BLaER1 treated with 17β-estradiol and CSF1 and Interleukin-3, amounts not matched to agents 10 nM and 100 nM (cell line): ENCODE data around the gene CYP2W1.

ENCODE experiments used
- H3K27ac ChIP-seq, 11 experiments: shearing (Covaris generic); formaldehyde crosslinking; 2 replicates each; pipeline ENCODE4 v1.8.1; 2022
- H3K27me3 ChIP-seq, 11 experiments: shearing (Covaris generic); formaldehyde crosslinking; 2 replicates each; pipeline ENCODE4 v1.8.1; 2022
- H3K36me3 ChIP-seq, 11 experiments: shearing (Covaris generic); formaldehyde crosslinking; 2 replicates each; pipeline ENCODE4 v1.8.1; 2022
- H3K4me1 ChIP-seq, 10 experiments: shearing (Covaris generic); formaldehyde crosslinking; 2 replicates each; pipeline ENCODE4 v1.8.1; 2022
- H3K4me2 ChIP-seq, 11 experiments: shearing (Covaris generic); formaldehyde crosslinking; 2 replicates each; pipeline ENCODE4 v1.8.1; 2022
- H3K4me3 ChIP-seq, 10 experiments: shearing (Covaris generic); formaldehyde crosslinking; 2 replicates each; pipeline ENCODE4 v1.8.1; 2022
- H3K9ac ChIP-seq, 11 experiments: shearing (Covaris generic); formaldehyde crosslinking; 2 replicates each; pipeline ENCODE4 v1.8.1; 2022
- H3K9me3 ChIP-seq, 11 experiments: shearing (Covaris generic); formaldehyde crosslinking; replicated peaks in 1 of 11; 2 replicates each; pipeline ENCODE4 v1.8.1; 2022
- H4K20me1 ChIP-seq, 11 experiments: shearing (Covaris generic); formaldehyde crosslinking; 2 replicates each; pipeline ENCODE4 v1.8.1; 2022
- Cebpa-rat ChIP-seq, 11 experiments: shearing (Covaris generic); IDR thresholded peaks; 2 replicates each; pipeline ENCODE4 v1.8.1; 2022

CYP2W1 gene

GRCh38 chr7:1012004-1012715 lies 29.2 kb downstream of the CYP2W1 start:
- TF ChIP-seq Cebpa-rat (IDR thresholded peaks at IDR 0.05): no peak
- Histone ChIP-seq H3K4me3 (peak overlapping the region in 5 of 10 experiments; percentile 4 to 46 (median 34); a peak in 7 of 20 replicates), H3K4me1 (peaks cover 29 to 88% (median 78%) of the 10 kb centered on the region in 10 experiments), H4K20me1 (peaks cover 43 to 89% (median 59%) of the 10 kb centered on the region in 11 experiments; a peak in 21 of 22 replicates), H3K36me3 (peaks cover 0 to 26% (median 10%) of the 10 kb centered on the region in 11 experiments; a peak in 12 of 22 replicates), H3K27me3 (peaks cover 0 to 24% (median 0%) of the 10 kb centered on the region in 11 experiments; a peak in 5 of 22 replicates), H3K9me3 (no peaks in the 10 kb centered on the region), H3K9ac (peak overlapping the region in 10 of 11 experiments; percentile 17 to 74 (median 56); a peak in 18 of 22 replicates), H3K27ac (peak overlapping the region in 8 of 11 experiments; percentile 38 to 82 (median 64); a peak in 16 of 22 replicates), H3K4me2 (peak overlapping the region; percentile 73 to 100 (median 94))

- H3K27me3 ChIP-seq: peaks cover 0 to 24% (median 0%) of the 10 kb centered on the region in 11 experiments; a peak in 5 of 22 replicates
- peak overlapping the region in 7 of 11 experiments; percentile 17 to 74 (median 62); a peak in 11 of 22 replicates for H3K9ac ChIP-seq
- peak overlapping the region in 6 of 11 experiments; percentile 50 to 82 (median 78); a peak in 11 of 22 replicates for H3K27ac ChIP-seq
- H3K9me3 ChIP-seq: no peaks in the 10 kb centered on the region
- H3K36me3 ChIP-seq: peaks cover 0 to 25% (median 9%) of the 10 kb centered on the region in 11 experiments; a peak in 11 of 22 replicates
- TF ChIP-seq Cebpa-rat (IDR thresholded peaks at IDR 0.05): no peak
- H3K4me1 ChIP-seq: peaks cover 29 to 87% (median 74%) of the 10 kb centered on the region in 10 experiments
- peaks cover 43 to 89% (median 58%) of the 10 kb centered on the region in 11 experiments; a peak in 21 of 22 replicates for H4K20me1 ChIP-seq
- peak overlapping the region; percentile 73 to 100 (median 94) for H3K4me2 ChIP-seq
- peak overlapping the region in 1 of 10 experiments; percentile 34; a peak in 1 of 20 replicates for H3K4me3 ChIP-seq
Observed at GRCh38 chr7:1012716-1013095, 29.7 kb downstream of the CYP2W1 start.

- Histone ChIP-seq H3K36me3 (peaks cover 0 to 25% (median 8%) of the 10 kb centered on the region in 11 experiments; a peak in 10 of 22 replicates), H3K9me3 (no peaks in the 10 kb centered on the region), H3K27me3 (peaks cover 0 to 24% (median 0%) of the 10 kb centered on the region in 11 experiments; a peak in 5 of 22 replicates), H3K4me2 (peak overlapping the region in 8 of 11 experiments; percentile 92 to 100 (median 96); a peak in 16 of 22 replicates), H3K9ac (peak overlapping the region in 4 of 11 experiments; percentile 20 to 74 (median 66); a peak in 5 of 22 replicates), H3K27ac (peak overlapping the region in 3 of 11 experiments; percentile 78 to 82 (median 81); a peak in 5 of 22 replicates), H3K4me1 (peaks cover 29 to 85% (median 70%) of the 10 kb centered on the region in 10 experiments), H3K4me3 (no peak overlapping the region), H4K20me1 (peaks cover 43 to 89% (median 58%) of the 10 kb centered on the region in 11 experiments; a peak in 21 of 22 replicates)
- TF ChIP-seq Cebpa-rat (IDR thresholded peaks at IDR 0.05): no peak
Observed at GRCh38 chr7:1013581-1013980, 30.6 kb downstream of the CYP2W1 start.

- H3K36me3 ChIP-seq: peaks cover 0 to 23% (median 8%) of the 10 kb centered on the region in 11 experiments; a peak in 13 of 22 replicates
- H3K27ac ChIP-seq: 0 out of 22 replicates have a peak overlapping the region, but pooled peaks of 1 of the 11 experiments have one; percentile 82
- peaks cover 0 to 24% (median 0%) of the 10 kb centered on the region in 11 experiments; a peak in 5 of 22 replicates for H3K27me3 ChIP-seq
- TF ChIP-seq Cebpa-rat (IDR thresholded peaks at IDR 0.05): no peak
- peaks cover 29 to 82% (median 67%) of the 10 kb centered on the region in 10 experiments for H3K4me1 ChIP-seq
- peak overlapping the region in 9 of 11 experiments; percentile 5 to 100 (median 95); a peak in 15 of 22 replicates for H3K4me2 ChIP-seq
- H4K20me1 ChIP-seq: peaks cover 43 to 88% (median 57%) of the 10 kb centered on the region in 11 experiments; a peak in 21 of 22 replicates
- H3K9me3 ChIP-seq: 0 out of 22 replicates have a peak, but pooled peaks cover 0 to 1% (median 0%) of the 10 kb centered on the region in 11 experiments
- no peak overlapping the region for H3K4me3 ChIP-seq
- H3K9ac ChIP-seq: peak overlapping the region in 2 of 11 experiments; percentile 20 to 25; a peak in 3 of 22 replicates
Observed at GRCh38 chr7:1014681-1015080, 31.7 kb downstream of the CYP2W1 start.

- Histone ChIP-seq H3K36me3 (peaks cover under 1 to 27% (median 16%) of the 10 kb centered on the region in 11 experiments; a peak in 18 of 22 replicates), H3K9ac (peak overlapping the region in 2 of 11 experiments; percentile 2 to 25; a peak in 2 of 22 replicates)
- no peak for TF ChIP-seq Cebpa-rat (IDR thresholded peaks at IDR 0.05)
Observed at GRCh38 chr7:1015196-1016121, 32.5 kb downstream of the CYP2W1 start.

GRCh38 chr7:1016577-1017531 lies 33.9 kb downstream of the CYP2W1 start:
- peaks cover 0 to 18% (median 0%) of the 10 kb centered on the region in 11 experiments; a peak in 5 of 22 replicates for H3K27me3 ChIP-seq
- H3K4me3 ChIP-seq: no peak overlapping the region
- H3K27ac ChIP-seq: no peak overlapping the region
- peaks cover 8 to 82% (median 57%) of the 10 kb centered on the region in 10 experiments for H3K4me1 ChIP-seq
- H3K9ac ChIP-seq: 0 out of 22 replicates have a peak overlapping the region, but pooled peaks of 1 of the 11 experiments have one; percentile 9
- no peak for TF ChIP-seq Cebpa-rat (IDR thresholded peaks at IDR 0.05)
- peaks cover 5 to 41% (median 30%) of the 10 kb centered on the region in 11 experiments; a peak in 20 of 22 replicates for H3K36me3 ChIP-seq
- H3K9me3 ChIP-seq: peaks cover 9 to 23% (median 18%) of the 10 kb centered on the region in 11 experiments
- H3K4me2 ChIP-seq: no peak overlapping the region
- H4K20me1 ChIP-seq: peaks cover 38 to 88% (median 44%) of the 10 kb centered on the region in 11 experiments; a peak in 21 of 22 replicates

More at GRCh38 chr7:1015196-1016121, 32.5 kb downstream of the CYP2W1 start:
- Histone ChIP-seq H4K20me1 (peaks cover 42 to 88% (median 51%) of the 10 kb centered on the region in 11 experiments; a peak in 21 of 22 replicates), H3K4me1 (peaks cover 21 to 82% (median 61%) of the 10 kb centered on the region in 10 experiments), H3K4me2 (peak overlapping the region in 9 of 11 experiments; percentile 5 to 100 (median 95); a peak in 13 of 22 replicates), H3K9me3 (peaks cover 0 to 9% (median 4%) of the 10 kb centered on the region in 11 experiments; a peak in 19 of 22 replicates), H3K27ac (peak overlapping the region in 1 of 11 experiments; percentile 28; a peak in 1 of 22 replicates), H3K4me3 (no peak overlapping the region), H3K27me3 (peaks cover 0 to 24% (median 0%) of the 10 kb centered on the region in 11 experiments; a peak in 5 of 22 replicates)
